Measurements from ENCODE around the gene CDC73.

CDC73 gene

GRCh38 chr1:193103759-193104501, 17.9 kb upstream of the CDC73 start:
- Histone ChIP-seq H3K9me3 (ENCODE audit: control insufficient read depth, insufficient read depth, low read length) (no peaks in the 10 kb centered on the region), H3K4me3 (ENCODE audit: low read length) (peak overlapping the region; percentile 58; the same call in 1 of the 2 replicates), H3K27me3 (ENCODE audit: control insufficient read depth, insufficient read depth, low read length) (peaks cover 2% of the 10 kb centered on the region; the same call in 1 of the 2 replicates), H3K4me1 (ENCODE audit: control insufficient read depth, insufficient read depth, low read length) (no peaks in the 10 kb centered on the region), H3K27ac (ENCODE audit: low read length) (no peak overlapping the region), H3K36me3 (ENCODE audit: control insufficient read depth, insufficient read depth, low read length) (no peaks in the 10 kb centered on the region)
- DNase-seq (ENCODE audit: low read depth, low spot score): no peak
- no CpG with 5 or more reads among the region's 9 CpGs for WGBS (ENCODE audit: insufficient coverage, insufficient read length)

- DNase-seq (ENCODE audit: low read depth, low spot score): no peak
- no peaks in the 10 kb centered on the region for H3K36me3 ChIP-seq (ENCODE audit: control insufficient read depth, insufficient read depth, low read length)
- no CpG with 5 or more reads among the region's 24 CpGs for WGBS (ENCODE audit: insufficient coverage, insufficient read length)
- H3K9me3 ChIP-seq (ENCODE audit: control insufficient read depth, insufficient read depth, low read length): no peaks in the 10 kb centered on the region
- no peak overlapping the region for H3K27ac ChIP-seq (ENCODE audit: low read length)
- peak overlapping the region; percentile 58; the same call in 1 of the 2 replicates for H3K4me3 ChIP-seq (ENCODE audit: low read length)
- no peaks in the 10 kb centered on the region for H3K4me1 ChIP-seq (ENCODE audit: control insufficient read depth, insufficient read depth, low read length)
- peaks cover 2% of the 10 kb centered on the region; the same call in 1 of the 2 replicates for H3K27me3 ChIP-seq (ENCODE audit: control insufficient read depth, insufficient read depth, low read length)
Measured at GRCh38 chr1:193104502-193104906, 17.3 kb upstream of the CDC73 start.

- no peak for DNase-seq (ENCODE audit: low read depth, low spot score)
- Histone ChIP-seq H3K4me1 (ENCODE audit: control insufficient read depth, insufficient read depth, low read length) (no peaks in the 10 kb centered on the region), H3K36me3 (ENCODE audit: control insufficient read depth, insufficient read depth, low read length) (no peaks in the 10 kb centered on the region), H3K27me3 (ENCODE audit: control insufficient read depth, insufficient read depth, low read length) (peaks cover 2% of the 10 kb centered on the region; the same call in 1 of the 2 replicates), H3K27ac (ENCODE audit: low read length) (no peak within 1 kb of the TSS), H3K4me3 (ENCODE audit: low read length) (peak within 1 kb of the TSS; percentile 58; the same call in 1 of the 2 replicates), H3K9me3 (ENCODE audit: control insufficient read depth, insufficient read depth, low read length) (no peaks in the 10 kb centered on the region)
- WGBS (ENCODE audit: insufficient coverage, insufficient read length): no CpG with 5 or more reads among the region's 73 CpGs
Measured at GRCh38 chr1:193104907-193105820, 16.7 kb upstream of the CDC73 start, which contains the start of gene GLRX2. Gene GLRX2 (minus strand): TSS chr1:193105414. CDS start chr1:193105382, 32 bp downstream.

- peak overlapping the region; percentile 58; the same call in 1 of the 2 replicates for H3K4me3 ChIP-seq (ENCODE audit: low read length)
- no peaks in the 10 kb centered on the region for H3K36me3 ChIP-seq (ENCODE audit: control insufficient read depth, insufficient read depth, low read length)
- H3K27me3 ChIP-seq (ENCODE audit: control insufficient read depth, insufficient read depth, low read length): peaks cover 2% of the 10 kb centered on the region; the same call in 1 of the 2 replicates
- no peaks in the 10 kb centered on the region for H3K9me3 ChIP-seq (ENCODE audit: control insufficient read depth, insufficient read depth, low read length)
- no CpG with 5 or more reads among the region's 4 CpGs for WGBS (ENCODE audit: insufficient coverage, insufficient read length)
- no peak for DNase-seq (ENCODE audit: low read depth, low spot score)
- no peaks in the 10 kb centered on the region for H3K4me1 ChIP-seq (ENCODE audit: control insufficient read depth, insufficient read depth, low read length)
- no peak overlapping the region for H3K27ac ChIP-seq (ENCODE audit: low read length)
Measured at GRCh38 chr1:193105821-193106177, 16.0 kb upstream of the CDC73 start.

- no peaks in the 10 kb centered on the region for H3K36me3 ChIP-seq (ENCODE audit: control insufficient read depth, insufficient read depth, low read length)
- WGBS (ENCODE audit: insufficient coverage, insufficient read length): no CpG with 5 or more reads among the region's 3 CpGs
- no peak overlapping the region for H3K4me3 ChIP-seq (ENCODE audit: low read length)
- peaks cover 5% of the 10 kb centered on the region for H3K4me1 ChIP-seq (ENCODE audit: control insufficient read depth, insufficient read depth, low read length)
- peaks cover 2% of the 10 kb centered on the region; the same call in 1 of the 2 replicates for H3K27me3 ChIP-seq (ENCODE audit: control insufficient read depth, insufficient read depth, low read length)
- no peak for DNase-seq (ENCODE audit: low read depth, low spot score)
- no peaks in the 10 kb centered on the region; the same call in 1 of the 2 replicates for H3K9me3 ChIP-seq (ENCODE audit: control insufficient read depth, insufficient read depth, low read length)
- no peak overlapping the region for H3K27ac ChIP-seq (ENCODE audit: low read length)
Measured at GRCh38 chr1:193108471-193108870, 13.4 kb upstream of the CDC73 start.

GRCh38 chr1:193109619-193110018, 12.2 kb upstream of the CDC73 start:
- Histone ChIP-seq H3K36me3 (ENCODE audit: control insufficient read depth, insufficient read depth, low read length) (no peaks in the 10 kb centered on the region), H3K27ac (ENCODE audit: low read length) (no peak overlapping the region), H3K9me3 (ENCODE audit: control insufficient read depth, insufficient read depth, low read length) (no peaks in the 10 kb centered on the region; the same call in 1 of the 2 replicates), H3K4me3 (ENCODE audit: low read length) (no peak overlapping the region), H3K4me1 (ENCODE audit: control insufficient read depth, insufficient read depth, low read length) (peaks cover 8% of the 10 kb centered on the region), H3K27me3 (ENCODE audit: control insufficient read depth, insufficient read depth, low read length) (no peaks in the 10 kb centered on the region)
- no peak for DNase-seq (ENCODE audit: low read depth, low spot score)
- WGBS (ENCODE audit: insufficient coverage, insufficient read length): no CpG with 5 or more reads among the region's 1 CpG

GRCh38 chr1:193110246-193110645, 11.6 kb upstream of the CDC73 start:
- DNase-seq (ENCODE audit: low read depth, low spot score): no peak
- H3K36me3 ChIP-seq (ENCODE audit: control insufficient read depth, insufficient read depth, low read length): no peaks in the 10 kb centered on the region
- no CpG with 5 or more reads among the region's 1 CpG for WGBS (ENCODE audit: insufficient coverage, insufficient read length)
- H3K27ac ChIP-seq (ENCODE audit: low read length): no peak overlapping the region
- H3K4me1 ChIP-seq (ENCODE audit: control insufficient read depth, insufficient read depth, low read length): peaks cover 8% of the 10 kb centered on the region
- H3K4me3 ChIP-seq (ENCODE audit: low read length): no peak overlapping the region
- H3K9me3 ChIP-seq (ENCODE audit: control insufficient read depth, insufficient read depth, low read length): no peaks in the 10 kb centered on the region; the same call in 1 of the 2 replicates
- H3K27me3 ChIP-seq (ENCODE audit: control insufficient read depth, insufficient read depth, low read length): no peaks in the 10 kb centered on the region

GRCh38 chr1:193110864-193111263, 11.0 kb upstream of the CDC73 start:
- Histone ChIP-seq H3K4me3 (ENCODE audit: low read length) (no peak overlapping the region), H3K4me1 (ENCODE audit: control insufficient read depth, insufficient read depth, low read length) (peaks cover 8% of the 10 kb centered on the region), H3K27me3 (ENCODE audit: control insufficient read depth, insufficient read depth, low read length) (no peaks in the 10 kb centered on the region), H3K27ac (ENCODE audit: low read length) (no peak overlapping the region), H3K36me3 (ENCODE audit: control insufficient read depth, insufficient read depth, low read length) (no peaks in the 10 kb centered on the region), H3K9me3 (ENCODE audit: control insufficient read depth, insufficient read depth, low read length) (no peaks in the 10 kb centered on the region; the same call in 1 of the 2 replicates)
- no CpG with 5 or more reads among the region's 3 CpGs for WGBS (ENCODE audit: insufficient coverage, insufficient read length)
- no peak for DNase-seq (ENCODE audit: low read depth, low spot score)

- Histone ChIP-seq H3K27ac (ENCODE audit: low read length) (no peak overlapping the region), H3K4me3 (ENCODE audit: low read length) (no peak overlapping the region; the same call in 1 of the 2 replicates)
- WGBS (ENCODE audit: insufficient coverage, insufficient read length): no CpG with 5 or more reads among the region's 6 CpGs
Measured at GRCh38 chr1:193111641-193112090, 10.2 kb upstream of the CDC73 start.

More at GRCh38 chr1:193111641-193112090, 10.2 kb upstream of the CDC73 start:
- no peak for DNase-seq (ENCODE audit: low read depth, low spot score)
- H3K9me3 ChIP-seq (ENCODE audit: control insufficient read depth, insufficient read depth, low read length): no peaks in the 10 kb centered on the region; the same call in 1 of the 2 replicates
- no peaks in the 10 kb centered on the region for H3K27me3 ChIP-seq (ENCODE audit: control insufficient read depth, insufficient read depth, low read length)
- peaks cover 8% of the 10 kb centered on the region for H3K4me1 ChIP-seq (ENCODE audit: control insufficient read depth, insufficient read depth, low read length)
- H3K36me3 ChIP-seq (ENCODE audit: control insufficient read depth, insufficient read depth, low read length): no peaks in the 10 kb centered on the region
